ENCODE measurements around the gene OR6J1. TPM values are rescaled to one million over a fixed set of nuclear protein-coding genes. Genes with fewer than 3 reads are reported as not detected.
A peak's percentile ranks its signal among the peaks of the same experiment; 100 is the strongest.

OR6J1 gene
- total RNA-seq, 1 experiment from 2014 or later = 0.18 TPM

DNA sequence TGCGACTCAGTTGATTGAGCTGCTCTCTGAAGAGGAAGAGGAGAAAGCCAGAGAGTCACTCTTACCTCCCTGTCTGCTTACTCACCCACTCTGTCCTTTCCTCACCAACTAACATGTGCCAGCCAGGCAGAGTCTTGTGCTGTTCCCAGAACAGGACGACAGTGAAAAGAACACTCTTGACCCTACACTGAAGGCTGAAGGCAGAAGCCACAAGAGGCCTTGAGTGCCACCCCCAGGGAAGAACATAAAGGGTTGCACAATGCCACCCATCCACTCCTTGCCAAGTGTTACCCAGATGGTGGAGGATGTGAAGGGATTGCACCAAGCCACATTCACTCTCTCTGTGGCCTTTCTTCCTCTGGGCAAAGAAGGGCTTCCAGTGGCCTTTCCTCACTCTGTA is 33.2 kb downstream of the OR6J1 start:
- peaks cover 52% of the 10 kb centered on the region for H3K4me1 ChIP-seq
- H3K4me3 ChIP-seq (ENCODE audit: low read depth, low read length) = no peak overlapping the region
- no peak for DNase-seq
- no peaks in the 10 kb centered on the region for H3K27me3 ChIP-seq (replicated peaks; ENCODE audit: control insufficient read depth, insufficient read depth, low read length)
- H3K27me3 Mint-ChIP-seq (ENCODE audit: insufficient read depth, unreplicated experiment) = no peaks in the 10 kb centered on the region
- BruUV-seq (replicated peaks) = no TSS peak
- POLR2A ChIA-PET = no interaction called here
- H3K36me3 ChIP-seq (ENCODE audit: control insufficient read depth, insufficient read depth, low read length) = peaks cover 2% of the 10 kb centered on the region; the same call in 1 of the 2 replicates
- H3K27ac Mint-ChIP-seq (ENCODE audit: unreplicated experiment) = peak overlapping the region; percentile 99
- intact Hi-C loops (cut with micrococcal nuclease; ENCODE audit: unreplicated experiment) = loop anchor here (5.0 kb wide), 1 partner anchor 206 kb away; the partner anchor contains the start of gene SLC7A7
- H3K36me3 Mint-ChIP-seq (ENCODE audit: insufficient read depth, unreplicated experiment) = peaks cover 70% of the 10 kb centered on the region
- CTCF ChIA-PET = no interaction called here
- H3K4me1 Mint-ChIP-seq (ENCODE audit: low read depth, unreplicated experiment) = peaks cover 40% of the 10 kb centered on the region
- H3K9me3 Mint-ChIP-seq (ENCODE audit: unreplicated experiment) = peaks cover 10% of the 10 kb centered on the region
- no peak overlapping the region for H3K4me3 Mint-ChIP-seq (ENCODE audit: unreplicated experiment)
- H3K9me3 ChIP-seq = no peaks in the 10 kb centered on the region; the same call in 1 of the 2 replicates
- TF ChIP-seq, protein P1, sequence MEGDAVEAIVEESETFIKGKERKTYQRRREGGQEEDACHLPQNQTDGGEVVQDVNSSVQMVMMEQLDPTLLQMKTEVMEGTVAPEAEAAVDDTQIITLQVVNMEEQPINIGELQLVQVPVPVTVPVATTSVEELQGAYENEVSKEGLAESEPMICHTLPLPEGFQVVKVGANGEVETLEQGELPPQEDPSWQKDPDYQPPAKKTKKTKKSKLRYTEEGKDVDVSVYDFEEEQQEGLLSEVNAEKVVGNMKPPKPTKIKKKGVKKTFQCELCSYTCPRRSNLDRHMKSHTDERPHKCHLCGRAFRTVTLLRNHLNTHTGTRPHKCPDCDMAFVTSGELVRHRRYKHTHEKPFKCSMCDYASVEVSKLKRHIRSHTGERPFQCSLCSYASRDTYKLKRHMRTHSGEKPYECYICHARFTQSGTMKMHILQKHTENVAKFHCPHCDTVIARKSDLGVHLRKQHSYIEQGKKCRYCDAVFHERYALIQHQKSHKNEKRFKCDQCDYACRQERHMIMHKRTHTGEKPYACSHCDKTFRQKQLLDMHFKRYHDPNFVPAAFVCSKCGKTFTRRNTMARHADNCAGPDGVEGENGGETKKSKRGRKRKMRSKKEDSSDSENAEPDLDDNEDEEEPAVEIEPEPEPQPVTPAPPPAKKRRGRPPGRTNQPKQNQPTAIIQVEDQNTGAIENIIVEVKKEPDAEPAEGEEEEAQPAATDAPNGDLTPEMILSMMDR (IDR thresholded peaks at IDR 0.05; ENCODE audit: insufficient read depth in 1 of 2, low read depth in 1 of 2, low read length in 1 of 2, severe bottlenecking in 1 of 2, unreplicated experiment in 1 of 2) = no peak

DNA sequence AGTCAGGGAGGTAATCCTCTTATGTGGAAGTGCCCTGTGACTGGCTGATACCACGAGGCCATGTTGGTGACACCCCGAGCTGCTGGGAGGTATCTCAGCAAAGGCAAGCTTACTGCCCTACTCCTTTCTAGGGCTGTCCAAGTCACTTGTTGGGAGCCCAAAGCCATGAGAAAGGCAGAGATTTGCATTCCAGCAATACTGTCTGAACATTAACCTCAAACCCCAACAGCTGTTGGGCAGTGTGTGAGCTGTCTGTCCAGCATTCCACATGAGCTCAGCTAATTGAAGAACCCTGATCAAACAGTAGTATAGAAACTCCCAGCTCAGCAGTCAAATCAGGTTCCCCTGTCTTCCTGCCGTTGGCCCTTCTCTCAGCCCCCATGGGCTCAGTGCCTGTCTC is 36.9 kb downstream of the OR6J1 start:
- Histone ChIP-seq H3K36me3 (ENCODE audit: control insufficient read depth, insufficient read depth, low read length) (peaks cover 6% of the 10 kb centered on the region), H3K4me1 (peaks cover 61% of the 10 kb centered on the region), H3K9me3 (no peaks in the 10 kb centered on the region), H3K4me3 (ENCODE audit: low read depth, low read length) (no peak overlapping the region), H3K27me3 (replicated peaks; ENCODE audit: control insufficient read depth, insufficient read depth, low read length) (no peaks in the 10 kb centered on the region)
- Mint-ChIP-seq H3K36me3 (ENCODE audit: insufficient read depth, unreplicated experiment) (peaks cover 76% of the 10 kb centered on the region), H3K9me3 (ENCODE audit: unreplicated experiment) (peaks cover 6% of the 10 kb centered on the region), H3K27me3 (ENCODE audit: insufficient read depth, unreplicated experiment) (no peaks in the 10 kb centered on the region), H3K4me1 (ENCODE audit: low read depth, unreplicated experiment) (peaks cover 39% of the 10 kb centered on the region), H3K4me3 (ENCODE audit: unreplicated experiment) (peak overlapping the region; percentile 4), H3K27ac (ENCODE audit: unreplicated experiment) (peak overlapping the region; percentile 65)
- TF ChIP-seq, protein P1 (IDR thresholded peaks at IDR 0.05; ENCODE audit: insufficient read depth in 1 of 2, low read depth in 1 of 2, low read length in 1 of 2, severe bottlenecking in 1 of 2, unreplicated experiment in 1 of 2) = no peak
- DNase-seq = no peak
- CTCF ChIA-PET = interaction anchor here (1.0 kb wide), 1 partner anchor 8 kb away, joined by 7 read pairs; no protein-coding TSS in a partner anchor
- no TSS peak for BruUV-seq (replicated peaks)
- POLR2A ChIA-PET = interaction anchor here (1.0 to 1.7 kb wide), 3 partner anchors 8 to 159 kb away, joined by 4 to 5 read pairs (median 5); partner anchors contain the start of gene OXA1L
- intact Hi-C loops (cut with micrococcal nuclease; ENCODE audit: unreplicated experiment) = loop anchor here (5.0 kb wide), 1 partner anchor 715 kb away; the partner anchor contains the start of gene PABPN1

DNA sequence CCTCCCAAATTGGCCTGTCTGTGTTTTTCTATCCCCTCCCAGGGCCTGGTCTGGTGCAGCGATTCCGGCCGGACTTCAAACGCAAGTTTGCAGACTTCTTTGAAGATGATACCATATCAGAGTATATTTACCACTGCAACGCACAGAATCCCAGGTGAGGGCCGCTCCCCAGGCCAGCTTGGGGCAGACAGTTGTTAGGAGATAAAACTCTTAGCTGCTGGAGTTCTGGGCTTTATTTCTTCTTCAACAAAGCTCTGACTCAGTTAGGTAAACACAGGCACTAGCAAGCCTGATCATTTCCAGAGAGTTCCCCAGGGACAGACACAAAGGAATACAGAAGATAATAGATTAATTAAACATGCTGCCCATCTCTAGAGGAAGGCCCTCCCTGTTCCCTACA is 37.8 kb downstream of the OR6J1 start:
- Mint-ChIP-seq H3K27ac (ENCODE audit: unreplicated experiment) (peak overlapping the region; percentile 92), H3K4me1 (ENCODE audit: low read depth, unreplicated experiment) (peaks cover 43% of the 10 kb centered on the region), H3K36me3 (ENCODE audit: insufficient read depth, unreplicated experiment) (peaks cover 70% of the 10 kb centered on the region), H3K27me3 (ENCODE audit: insufficient read depth, unreplicated experiment) (no peaks in the 10 kb centered on the region), H3K4me3 (ENCODE audit: unreplicated experiment) (peak overlapping the region; percentile 45), H3K9me3 (ENCODE audit: unreplicated experiment) (peaks cover 6% of the 10 kb centered on the region)
- Histone ChIP-seq H3K4me1 (peaks cover 69% of the 10 kb centered on the region), H3K9me3 (no peaks in the 10 kb centered on the region), H3K27me3 (replicated peaks; ENCODE audit: control insufficient read depth, insufficient read depth, low read length) (no peaks in the 10 kb centered on the region), H3K36me3 (ENCODE audit: control insufficient read depth, insufficient read depth, low read length) (peaks cover 7% of the 10 kb centered on the region), H3K4me3 (ENCODE audit: low read depth, low read length) (no peak overlapping the region)
- intact Hi-C loops (cut with micrococcal nuclease; ENCODE audit: unreplicated experiment) = loop anchor here (1.0 to 5.0 kb wide), 2 partner anchors 8 to 716 kb away; partner anchors contain the start of gene PABPN1
- no TSS peak for BruUV-seq (replicated peaks)
- POLR2A ChIA-PET = interaction anchor here (0.6 to 1.7 kb wide), 3 partner anchors 17 to 160 kb away, joined by 3 to 10 read pairs (median 4); partner anchors contain the start of genes DAD1 and OXA1L
- CTCF ChIA-PET = interaction anchor here (0.6 to 1.3 kb wide), 5 partner anchors 9 to 248 kb away, joined by 3 to 10 read pairs (median 6); partner anchors contain the start of genes ABHD4 and DAD1
- peak; percentile 71 to 82 for DNase-seq
- TF ChIP-seq, protein P1 (IDR thresholded peaks at IDR 0.05; ENCODE audit: insufficient read depth in 1 of 2, low read depth in 1 of 2, low read length in 1 of 2, severe bottlenecking in 1 of 2, unreplicated experiment in 1 of 2) = no peak

All from Caco-2 (cell line).